ENCODE data around the gene RACK1. TPM values are rescaled to one million over a fixed set of nuclear protein-coding genes. Genes with fewer than 3 reads are reported as not detected.
"Not testable (repeated sequence)": the region's sequence is repeated elsewhere in the genome, so short reads cannot be mapped to it uniquely, and the experiment has no call there.

RACK1 gene
- total RNA-seq, 2 experiments from 2014 or later: 1,749 to 1,772 TPM

DNA sequence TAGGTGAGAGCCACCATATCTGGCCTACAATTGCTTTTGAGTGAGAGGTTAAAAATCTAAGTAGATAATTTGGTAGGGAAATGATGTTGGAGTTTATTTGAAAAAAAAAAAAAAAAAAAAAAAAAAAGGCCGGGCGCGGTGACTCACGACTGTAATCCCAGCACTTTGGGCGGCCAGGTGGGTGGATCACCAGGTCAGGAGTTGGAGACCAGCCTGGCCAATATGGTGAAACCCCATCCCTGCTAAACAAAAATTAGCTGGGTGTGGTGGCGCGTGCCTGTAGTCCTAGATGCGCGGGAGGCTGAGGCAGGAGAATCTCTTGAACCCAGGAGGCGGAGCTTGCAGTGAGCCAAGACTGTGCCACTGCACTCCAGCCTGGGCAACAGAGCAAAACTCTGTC, 29.5 kb downstream of the RACK1 start:
- POLR2A ChIA-PET: interaction anchor here (1.1 to 1.8 kb wide), 3 partner anchors 8 to 21 kb away, joined by 3 to 5 read pairs (median 4); no protein-coding TSS in a partner anchor
- H3K36me3 Mint-ChIP-seq (ENCODE audit: low read depth); H3K4me3 Mint-ChIP-seq; H3K9me3 Mint-ChIP-seq; H3K27ac Mint-ChIP-seq; CTCF ChIA-PET; H3K27me3 Mint-ChIP-seq; DNase-seq: not testable (repeated sequence)
- H3K4me1 Mint-ChIP-seq: peaks cover 28% of the 10 kb centered on the region

- Mint-ChIP-seq H3K9me3 (no peaks in the 10 kb centered on the region), H3K36me3 (ENCODE audit: low read depth) (no peaks in the 10 kb centered on the region), H3K27me3 (peaks cover 4% of the 10 kb centered on the region), H3K4me3 (no peak overlapping the region), H3K27ac (no peak overlapping the region), H3K4me1 (peaks cover 24% of the 10 kb centered on the region)
- CTCF ChIA-PET: no interaction called here
- DNase-seq: no peak
- POLR2A ChIA-PET: interaction anchor here (1.5 to 1.8 kb wide), 2 partner anchors 9 to 10 kb away, joined by 3 to 4 read pairs; no protein-coding TSS in a partner anchor
Observed at GRCh38 chr5:181212934-181213333, 30.8 kb downstream of the RACK1 start.

DNA sequence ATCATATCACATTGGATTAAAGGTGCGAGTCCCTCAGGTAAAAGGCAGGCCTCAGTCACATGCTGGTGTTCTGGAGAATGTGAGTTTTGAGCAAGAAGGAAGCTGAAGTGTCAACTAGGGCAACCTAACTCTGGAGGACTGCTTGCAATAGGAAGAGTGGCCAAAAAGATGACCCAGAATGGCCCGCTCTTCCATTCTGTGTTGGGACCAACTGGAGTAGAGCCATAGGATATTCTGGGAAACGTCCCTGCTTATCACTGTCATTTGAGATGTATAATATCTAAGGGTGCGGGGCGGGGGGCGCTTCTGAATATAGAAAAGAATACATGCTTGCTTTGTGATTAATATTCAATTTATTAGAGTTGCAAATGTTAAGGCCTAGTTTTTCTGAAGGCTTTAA, 31.6 kb downstream of the RACK1 start:
- H3K27ac Mint-ChIP-seq: no peak overlapping the region
- H3K4me1 Mint-ChIP-seq: peaks cover 23% of the 10 kb centered on the region
- DNase-seq: no peak
- no peak overlapping the region for H3K4me3 Mint-ChIP-seq
- no peaks in the 10 kb centered on the region for H3K9me3 Mint-ChIP-seq
- POLR2A ChIA-PET: no interaction called here
- CTCF ChIA-PET: no interaction called here
- no peaks in the 10 kb centered on the region for H3K36me3 Mint-ChIP-seq (ENCODE audit: low read depth)
- peaks cover 4% of the 10 kb centered on the region for H3K27me3 Mint-ChIP-seq

DNA sequence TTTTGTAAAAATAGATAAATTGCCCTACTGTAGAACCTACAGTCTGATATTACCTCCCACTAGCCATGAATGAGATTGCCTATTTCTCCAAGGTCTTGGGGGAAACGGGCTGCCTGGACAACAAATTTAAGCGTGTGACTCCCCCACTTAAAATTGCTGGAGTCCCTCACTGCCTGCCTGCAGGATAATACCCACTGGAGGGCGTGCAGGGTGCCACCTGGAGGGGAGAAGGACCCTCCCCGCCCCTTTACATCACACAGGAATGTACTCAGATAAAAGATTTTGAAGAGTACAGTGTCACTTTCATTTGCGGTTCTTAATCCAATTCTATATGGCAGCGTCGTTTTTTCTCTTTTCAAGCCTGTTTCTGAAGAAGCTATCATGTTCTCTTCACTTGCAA, 32.5 kb downstream of the RACK1 start:
- CTCF ChIA-PET: no interaction called here
- DNase-seq: no peak
- Mint-ChIP-seq H3K4me1 (peaks cover 24% of the 10 kb centered on the region), H3K4me3 (no peak overlapping the region), H3K27me3 (peaks cover 10% of the 10 kb centered on the region), H3K36me3 (ENCODE audit: low read depth) (peaks cover 5% of the 10 kb centered on the region), H3K9me3 (no peaks in the 10 kb centered on the region), H3K27ac (no peak overlapping the region)
- POLR2A ChIA-PET: no interaction called here

- H3K4me3 Mint-ChIP-seq; POLR2A ChIA-PET; H3K9me3 Mint-ChIP-seq; DNase-seq; CTCF ChIA-PET; H3K27ac Mint-ChIP-seq; H3K36me3 Mint-ChIP-seq (ENCODE audit: low read depth): not testable (repeated sequence)
- peaks cover 15% of the 10 kb centered on the region for H3K27me3 Mint-ChIP-seq
- H3K4me1 Mint-ChIP-seq: peaks cover 27% of the 10 kb centered on the region
Observed at GRCh38 chr5:181210698-181211097, 33.0 kb downstream of the RACK1 start.

DNA sequence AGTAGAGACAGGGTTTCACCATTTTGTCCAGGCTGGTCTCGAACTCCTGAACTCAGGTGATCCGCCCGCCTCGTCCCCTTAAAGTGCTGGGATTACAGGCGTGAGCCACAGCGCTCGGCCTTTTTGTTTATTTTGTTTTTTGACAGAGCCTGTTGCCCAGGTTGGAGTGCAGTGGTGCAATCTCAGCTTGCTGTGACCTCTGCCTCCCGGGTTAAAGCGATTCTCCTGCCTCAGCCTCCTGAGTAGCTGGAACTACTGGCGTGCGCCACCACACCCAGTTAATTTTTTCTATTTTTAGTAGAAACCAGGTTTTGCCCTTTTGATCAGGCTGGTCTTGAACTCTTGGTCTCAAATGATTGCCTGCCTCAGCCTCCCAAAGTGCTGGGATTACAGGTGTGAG, 33.6 kb downstream of the RACK1 start:
- POLR2A ChIA-PET, CTCF ChIA-PET, H3K9me3 Mint-ChIP-seq, H3K27ac Mint-ChIP-seq, DNase-seq, H3K4me3 Mint-ChIP-seq: not testable (repeated sequence)
- Mint-ChIP-seq H3K36me3 (ENCODE audit: low read depth) (peaks cover 11% of the 10 kb centered on the region), H3K27me3 (peaks cover 18% of the 10 kb centered on the region), H3K4me1 (peaks cover 30% of the 10 kb centered on the region)

- peaks cover 33% of the 10 kb centered on the region for H3K4me1 Mint-ChIP-seq
- H3K4me3 Mint-ChIP-seq, DNase-seq, H3K9me3 Mint-ChIP-seq, H3K27ac Mint-ChIP-seq: not testable (repeated sequence)
- ChIA-PET POLR2A (interaction anchor here (0.6 to 8.0 kb wide), 2 partner anchors 18 to 40 kb away, joined by 3 to 149 read pairs; no protein-coding TSS in a partner anchor), CTCF (interaction anchor here (2.5 kb wide), 1 partner anchor 25 kb away, joined by 21 read pairs; no protein-coding TSS in a partner anchor)
- peaks cover 11% of the 10 kb centered on the region for H3K36me3 Mint-ChIP-seq (ENCODE audit: low read depth)
- peaks cover 23% of the 10 kb centered on the region for H3K27me3 Mint-ChIP-seq
Observed at GRCh38 chr5:181209006-181209405, 34.7 kb downstream of the RACK1 start.

DNA sequence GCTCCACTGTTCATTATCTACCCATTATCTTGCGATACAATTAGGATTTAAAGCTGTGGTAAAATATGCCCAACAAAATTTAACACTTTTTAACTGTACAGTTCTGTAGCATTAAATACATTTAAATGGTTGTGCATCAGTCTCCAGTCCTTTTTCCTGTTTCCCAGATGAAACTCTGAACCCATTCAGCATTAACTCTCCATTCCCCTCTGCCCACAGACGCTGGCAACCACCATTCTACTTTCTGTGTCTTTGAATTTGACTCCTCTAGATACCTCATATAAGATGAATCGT, 35.8 kb downstream of the RACK1 start:
- no peak for DNase-seq
- H3K36me3 Mint-ChIP-seq (ENCODE audit: low read depth): peaks cover 11% of the 10 kb centered on the region
- peak overlapping the region; percentile 85 for H3K27ac Mint-ChIP-seq
- ChIA-PET POLR2A (interaction anchor here (1.0 to 8.0 kb wide), 9 partner anchors 9 to 1585 kb away, joined by 3 to 149 read pairs (median 10); partner anchors contain the start of genes HNRNPH1, TRIM41 and TRIM52), CTCF (interaction anchor here (0.9 to 4.1 kb wide), 8 partner anchors 9 to 53 kb away, joined by 3 to 29 read pairs (median 10); partner anchors contain the start of genes TRIM41 and TRIM52)
- H3K4me3 Mint-ChIP-seq: peak overlapping the region; percentile 81
- H3K27me3 Mint-ChIP-seq: peaks cover 30% of the 10 kb centered on the region
- no peaks in the 10 kb centered on the region for H3K9me3 Mint-ChIP-seq
- peaks cover 37% of the 10 kb centered on the region for H3K4me1 Mint-ChIP-seq

- Mint-ChIP-seq H3K4me3 (peak overlapping the region; percentile 81), H3K36me3 (ENCODE audit: low read depth) (peaks cover 11% of the 10 kb centered on the region), H3K27ac (peak overlapping the region; percentile 85), H3K9me3 (no peaks in the 10 kb centered on the region), H3K27me3 (peaks cover 32% of the 10 kb centered on the region), H3K4me1 (peaks cover 37% of the 10 kb centered on the region)
- POLR2A ChIA-PET: interaction anchor here (1.0 to 8.0 kb wide), 16 partner anchors 9 to 1584 kb away, joined by 3 to 149 read pairs (median 6); partner anchors contain the start of genes HNRNPH1, RACK1, TRIM41 and TRIM52
- CTCF ChIA-PET: interaction anchor here (0.8 to 4.1 kb wide), 10 partner anchors 9 to 54 kb away, joined by 3 to 29 read pairs (median 7); partner anchors contain the start of genes TRIM41 and TRIM52
- peak; percentile 80 for DNase-seq
Observed at GRCh38 chr5:181207214-181207959, 36.3 kb downstream of the RACK1 start.

DNA sequence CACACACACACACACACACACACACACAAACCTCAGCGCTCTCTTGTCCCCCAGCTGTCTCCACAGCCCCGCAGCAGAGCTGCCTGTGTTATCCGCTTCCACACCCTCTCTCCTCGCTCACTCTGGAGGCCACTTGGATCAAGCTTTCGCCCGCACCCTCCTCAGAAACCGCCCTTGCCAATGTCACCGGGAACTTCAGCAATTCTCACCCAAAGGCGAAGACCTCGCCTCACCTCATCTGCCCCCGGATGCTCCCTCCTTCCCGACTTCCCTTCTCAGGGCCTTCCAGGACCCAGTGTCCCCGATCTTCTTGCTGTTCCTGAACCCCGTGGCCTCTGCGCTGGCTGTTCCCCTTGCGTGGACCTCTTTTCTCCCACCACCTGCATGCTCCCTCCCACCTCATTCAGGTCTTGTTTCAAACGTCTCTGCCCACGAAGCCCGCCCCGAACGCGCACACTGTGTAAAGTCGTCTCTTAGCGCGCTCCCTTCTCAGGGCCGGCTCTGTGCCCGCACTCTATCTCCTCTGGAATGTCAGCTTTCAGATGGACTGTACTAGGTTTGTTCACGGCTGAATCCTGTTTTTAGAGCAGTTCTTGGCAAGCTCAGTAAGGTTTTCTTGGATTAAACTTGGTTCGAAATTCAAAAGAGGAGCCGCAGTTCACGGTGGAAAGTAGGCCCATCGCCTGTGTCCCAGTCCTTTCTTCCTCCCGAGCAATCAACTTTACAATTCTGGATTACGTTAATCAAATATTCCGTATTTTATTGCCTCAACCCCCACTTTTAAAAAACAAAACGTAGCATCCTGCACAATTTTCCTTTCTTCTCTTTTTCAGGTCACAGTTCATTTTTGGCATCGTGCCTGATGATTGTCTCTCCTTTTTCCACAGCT, 37.7 kb downstream of the RACK1 start:
- Mint-ChIP-seq H3K9me3 (no peaks in the 10 kb centered on the region), H3K4me1 (peaks cover 37% of the 10 kb centered on the region), H3K36me3 (ENCODE audit: low read depth) (peaks cover 11% of the 10 kb centered on the region), H3K27ac (peak overlapping the region; percentile 85), H3K4me3 (peak overlapping the region; percentile 81), H3K27me3 (peaks cover 39% of the 10 kb centered on the region)
- ChIA-PET POLR2A (interaction anchor here (1.0 to 8.0 kb wide), 13 partner anchors 9 to 1583 kb away, joined by 3 to 149 read pairs (median 6); partner anchors contain the start of genes HNRNPH1, TRIM41 and TRIM52), CTCF (interaction anchor here (1.1 to 4.1 kb wide), 10 partner anchors 11 to 38 kb away, joined by 3 to 29 read pairs (median 8); partner anchors contain the start of gene TRIM41)
- no peak for DNase-seq

- Mint-ChIP-seq H3K27me3 (peaks cover 46% of the 10 kb centered on the region), H3K9me3 (no peaks in the 10 kb centered on the region), H3K36me3 (ENCODE audit: low read depth) (peaks cover 11% of the 10 kb centered on the region), H3K4me3 (peak within 1 kb of the TSS; percentile 81), H3K4me1 (peaks cover 37% of the 10 kb centered on the region), H3K27ac (peak within 1 kb of the TSS; percentile 32)
- peak; percentile 36 for DNase-seq
- ChIA-PET POLR2A (interaction anchor here (0.9 to 8.0 kb wide), 8 partner anchors 14 to 395 kb away, joined by 3 to 149 read pairs (median 8); partner anchors contain the start of genes RACK1, TRIM41 and TRIM52), CTCF (interaction anchor here (1.3 to 4.1 kb wide), 3 partner anchors 13 to 18 kb away, joined by 3 to 29 read pairs (median 8); partner anchors contain the start of gene TRIM41)
Observed at GRCh38 chr5:181204826-181205760, 38.6 kb downstream of the RACK1 start, which contains the start of gene TRIM7. Gene TRIM7, minus strand, starts transcription at chr5:181205196. Its CDS starts 86 bp downstream, at chr5:181205110.
